HPDE6-E6E7 (cell line): ENCODE measurements around the gene PIK3CA.
"Not testable (repeated sequence)": the region's sequence is repeated elsewhere in the genome, so short reads cannot be mapped to it uniquely, and the experiment has no call there.

Experiments
- DNase-seq: peaks from one replicate; pipeline ENCODE4 v3.0.0; 2011; ENCODE audit warnings: missing footprints; ENCODE audit errors: extremely low spot score

Gene PIK3CA

DNA sequence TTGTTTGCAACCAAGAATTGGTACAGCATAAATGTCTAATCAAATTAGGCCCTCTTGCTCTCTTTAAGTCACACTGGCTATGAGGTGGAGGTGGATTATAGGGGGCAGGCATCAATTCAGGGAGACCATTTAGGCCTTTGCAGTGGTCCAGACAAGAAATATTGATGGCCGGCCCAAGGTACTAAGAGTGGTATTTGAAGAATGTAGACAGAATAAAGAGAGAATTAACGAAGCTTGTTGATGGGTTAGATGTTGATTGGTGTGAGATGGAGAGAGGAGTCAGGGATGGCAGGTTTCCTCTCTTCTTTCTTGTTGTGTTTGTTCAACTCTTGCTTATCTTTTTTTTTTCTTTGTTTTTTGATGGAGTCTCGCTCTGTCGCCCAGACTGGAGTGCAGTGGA is 48.5 kb downstream of the PIK3CA start:
- DNase-seq, result no peak

DNA sequence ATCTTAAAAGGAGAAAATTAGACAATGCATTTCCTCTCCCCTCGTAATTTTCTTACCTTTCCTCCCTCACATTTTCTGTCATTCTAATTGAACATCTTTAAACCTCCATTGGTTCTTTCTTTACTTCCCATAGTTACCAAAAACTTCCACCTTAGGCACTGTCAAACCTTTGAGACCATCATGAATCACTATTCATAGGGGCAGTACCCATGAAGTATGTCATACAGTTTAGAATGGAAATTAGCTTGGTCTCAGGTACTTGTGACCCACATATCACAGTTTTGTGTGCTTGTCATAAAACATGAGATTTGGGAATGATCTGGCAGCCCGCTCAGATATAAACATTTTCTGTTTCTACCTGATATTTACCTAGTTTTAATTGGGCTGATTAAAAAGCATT is 52.6 kb downstream of the PIK3CA start:
- DNase-seq, result no peak

DNA sequence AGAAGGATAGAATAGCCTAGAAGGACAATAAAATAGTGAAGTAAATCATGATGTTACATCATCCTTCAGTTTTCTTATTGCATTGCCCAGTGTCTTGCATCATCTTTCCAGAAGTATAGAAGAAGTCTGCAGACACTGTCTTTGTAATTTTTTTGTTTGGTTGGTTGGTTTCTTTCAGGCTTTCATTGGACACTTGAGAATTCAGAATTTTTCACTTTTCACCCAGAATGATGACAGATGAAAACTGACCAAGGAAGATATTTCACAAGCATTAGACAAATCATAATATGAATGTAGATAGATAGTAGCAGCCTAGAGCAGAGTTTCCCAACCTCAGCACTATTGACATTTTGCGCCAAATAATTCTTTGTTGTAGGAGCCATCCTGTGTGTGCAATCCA is 67.4 kb downstream of the PIK3CA start:
- DNase-seq, result not testable (repeated sequence)

DNA sequence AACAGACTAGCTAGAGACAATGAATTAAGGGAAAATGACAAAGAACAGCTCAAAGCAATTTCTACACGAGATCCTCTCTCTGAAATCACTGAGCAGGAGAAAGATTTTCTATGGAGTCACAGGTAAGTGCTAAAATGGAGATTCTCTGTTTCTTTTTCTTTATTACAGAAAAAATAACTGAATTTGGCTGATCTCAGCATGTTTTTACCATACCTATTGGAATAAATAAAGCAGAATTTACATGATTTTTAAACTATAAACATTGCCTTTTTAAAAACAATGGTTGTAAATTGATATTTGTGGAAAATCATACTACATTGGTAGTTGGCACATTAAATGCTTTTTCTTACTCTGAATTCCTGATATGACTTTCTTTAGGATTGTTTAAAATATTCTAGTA is 70.1 kb downstream of the PIK3CA start:
- not testable (repeated sequence) for DNase-seq

DNA sequence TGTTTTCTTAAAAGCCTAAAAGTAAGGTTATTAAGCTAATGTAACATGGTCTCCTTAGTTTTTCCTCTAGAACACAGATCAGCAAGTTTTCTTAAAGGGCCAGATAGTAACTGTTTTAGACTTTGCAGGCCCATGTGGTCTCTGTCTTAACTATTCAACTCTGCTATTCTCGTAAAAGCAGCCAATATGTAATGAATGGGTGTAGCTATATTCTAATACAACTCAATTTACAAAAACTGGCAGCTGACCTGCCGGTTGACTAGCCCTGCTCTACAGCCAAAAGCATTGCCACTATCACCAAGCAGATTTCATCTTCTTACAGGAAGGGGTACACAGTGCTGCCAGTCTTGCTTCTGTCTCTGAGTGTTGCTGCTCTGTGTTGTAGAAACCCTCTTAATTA is 75.4 kb downstream of the PIK3CA start:
- DNase-seq, result no peak

DNA sequence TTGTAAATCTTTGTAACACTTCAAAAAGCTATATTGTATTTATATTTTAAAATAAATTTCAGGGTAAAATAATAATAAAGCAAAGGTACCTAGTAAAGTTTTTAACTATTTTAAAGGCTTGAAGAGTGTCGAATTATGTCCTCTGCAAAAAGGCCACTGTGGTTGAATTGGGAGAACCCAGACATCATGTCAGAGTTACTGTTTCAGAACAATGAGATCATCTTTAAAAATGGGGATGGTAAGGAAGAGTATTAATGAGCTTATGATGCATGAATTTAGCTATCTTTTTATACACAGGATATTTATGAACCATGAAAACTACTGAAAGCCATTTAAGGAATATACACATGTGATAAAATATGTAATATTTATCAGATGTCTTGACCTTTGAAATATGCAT is 76.4 kb downstream of the PIK3CA start:
- DNase-seq, result no peak

DNA sequence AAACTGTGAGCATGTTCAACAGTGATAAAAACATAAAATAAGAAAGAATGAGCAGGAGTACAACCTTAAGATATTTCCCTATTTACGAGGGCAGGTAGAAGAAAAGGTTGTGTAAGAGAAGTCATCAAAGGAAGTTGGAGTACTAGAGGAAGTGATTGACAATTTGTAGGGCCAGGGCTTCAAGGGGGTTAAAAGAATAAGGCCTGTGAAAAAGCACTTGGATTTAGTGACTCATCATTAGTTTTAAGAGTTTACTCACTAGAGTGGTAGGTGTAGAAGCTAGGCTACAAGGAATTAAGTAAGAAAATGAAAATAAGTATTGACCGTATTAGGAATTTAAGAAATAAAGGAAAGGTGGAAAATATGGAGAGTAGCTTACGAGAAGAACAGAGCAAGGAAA is 79.2 kb downstream of the PIK3CA start:
- peak; percentile 22 for DNase-seq

DNA sequence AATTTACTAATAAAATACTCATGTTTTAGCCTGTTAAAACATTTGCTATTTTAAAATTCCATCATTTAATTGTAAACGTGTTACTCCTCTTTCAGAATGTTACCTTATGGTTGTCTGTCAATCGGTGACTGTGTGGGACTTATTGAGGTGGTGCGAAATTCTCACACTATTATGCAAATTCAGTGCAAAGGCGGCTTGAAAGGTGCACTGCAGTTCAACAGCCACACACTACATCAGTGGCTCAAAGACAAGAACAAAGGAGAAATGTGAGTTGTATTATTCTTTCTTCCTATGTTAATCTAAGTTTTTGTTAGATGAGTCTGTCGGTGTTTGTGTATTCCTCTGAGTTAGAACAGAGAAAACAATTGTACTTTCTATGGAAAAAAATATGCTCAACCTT is 81.0 kb downstream of the PIK3CA start:
- DNase-seq, result no peak

DNA sequence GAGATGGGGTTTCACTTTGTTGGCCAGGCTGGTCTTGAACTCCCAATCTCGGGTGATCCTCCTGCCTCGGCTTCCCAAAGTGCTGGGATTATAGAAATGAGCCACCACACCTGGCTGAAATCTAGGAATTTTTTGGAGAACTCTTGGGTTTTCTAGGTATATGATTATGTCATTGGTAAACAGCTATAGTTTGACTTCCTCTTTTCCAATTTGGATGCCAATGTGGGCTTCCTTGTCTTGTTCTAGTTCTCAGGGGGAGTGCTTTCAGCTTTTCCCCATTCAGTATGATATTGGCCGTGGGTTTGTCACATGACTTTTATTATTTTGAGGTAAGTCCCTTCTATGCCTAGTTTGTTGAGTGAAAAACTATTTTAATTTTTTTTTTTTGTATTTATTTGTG is 84.9 kb downstream of the PIK3CA start:
- no peak for DNase-seq

DNA sequence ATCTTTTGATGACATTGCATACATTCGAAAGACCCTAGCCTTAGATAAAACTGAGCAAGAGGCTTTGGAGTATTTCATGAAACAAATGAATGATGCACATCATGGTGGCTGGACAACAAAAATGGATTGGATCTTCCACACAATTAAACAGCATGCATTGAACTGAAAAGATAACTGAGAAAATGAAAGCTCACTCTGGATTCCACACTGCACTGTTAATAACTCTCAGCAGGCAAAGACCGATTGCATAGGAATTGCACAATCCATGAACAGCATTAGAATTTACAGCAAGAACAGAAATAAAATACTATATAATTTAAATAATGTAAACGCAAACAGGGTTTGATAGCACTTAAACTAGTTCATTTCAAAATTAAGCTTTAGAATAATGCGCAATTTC is 86.0 kb downstream of the PIK3CA start:
- no peak for DNase-seq

DNA sequence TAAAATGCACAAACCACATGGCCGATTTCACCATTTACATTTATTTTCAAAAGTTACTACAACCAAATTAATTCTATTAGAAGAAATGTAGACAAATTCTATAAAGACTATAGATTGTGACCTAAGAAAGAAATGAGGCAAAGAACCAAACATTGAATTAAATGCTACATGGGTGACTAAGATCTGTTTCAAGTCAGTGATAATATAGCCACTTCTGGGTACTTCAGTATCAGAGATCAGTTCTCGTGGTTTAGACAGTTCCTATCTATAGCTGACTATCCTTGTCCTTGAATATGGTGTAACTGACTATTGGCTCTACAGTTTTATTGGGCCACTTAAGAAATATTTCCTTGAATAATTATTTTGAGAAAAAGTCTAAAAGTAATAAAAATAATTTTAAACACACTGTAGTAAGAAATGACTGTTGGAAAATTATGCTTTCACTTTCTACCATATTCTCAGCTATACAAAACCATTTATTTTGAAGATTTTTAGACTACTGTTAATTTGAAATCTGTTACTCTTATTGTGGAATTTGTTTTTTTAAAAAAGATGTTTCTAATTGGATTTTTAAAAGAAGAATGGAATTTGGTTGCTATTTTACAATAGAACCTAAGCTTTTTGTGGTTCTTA is 88.6 kb downstream of the PIK3CA start:
- no peak for DNase-seq

DNA sequence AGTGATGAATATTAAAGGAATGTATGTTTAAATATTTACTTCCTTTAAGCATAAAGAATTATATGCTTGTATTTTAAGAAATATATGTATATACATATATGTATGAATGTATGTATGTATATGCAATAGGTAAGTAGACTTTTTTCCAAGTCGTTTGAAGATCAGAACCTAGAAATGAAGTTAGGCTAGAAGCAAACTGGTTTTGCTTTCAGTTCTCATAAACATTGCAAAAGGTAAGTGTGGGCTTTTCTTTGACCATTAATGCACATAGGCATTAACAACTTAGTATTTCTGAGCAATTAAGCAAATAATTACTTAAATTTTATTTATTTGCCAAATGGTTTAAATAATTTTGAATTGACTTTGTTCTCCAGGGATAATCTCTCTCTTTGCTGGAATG is 92.1 kb downstream of the PIK3CA start:
- not testable (repeated sequence) for DNase-seq

DNA sequence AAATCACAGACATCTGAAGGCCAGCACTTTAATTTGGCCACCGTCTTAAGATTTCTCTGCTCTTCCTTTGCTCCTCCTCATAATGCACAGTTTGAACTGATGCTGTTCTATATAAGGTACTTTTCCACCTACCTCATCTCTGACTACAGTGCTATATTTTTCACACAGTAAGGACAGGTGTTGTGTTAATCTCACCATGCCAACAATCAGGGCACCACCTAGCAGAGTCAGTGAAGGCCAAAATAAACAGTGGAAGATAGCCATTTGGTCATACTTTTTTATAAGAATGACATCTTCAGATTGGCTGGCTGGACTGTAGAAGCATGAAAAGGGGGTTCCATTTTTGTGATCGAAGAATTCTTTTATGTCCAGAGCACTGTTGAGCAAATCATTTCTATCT is 94.7 kb downstream of the PIK3CA start:
- DNase-seq, result not testable (repeated sequence)

DNA sequence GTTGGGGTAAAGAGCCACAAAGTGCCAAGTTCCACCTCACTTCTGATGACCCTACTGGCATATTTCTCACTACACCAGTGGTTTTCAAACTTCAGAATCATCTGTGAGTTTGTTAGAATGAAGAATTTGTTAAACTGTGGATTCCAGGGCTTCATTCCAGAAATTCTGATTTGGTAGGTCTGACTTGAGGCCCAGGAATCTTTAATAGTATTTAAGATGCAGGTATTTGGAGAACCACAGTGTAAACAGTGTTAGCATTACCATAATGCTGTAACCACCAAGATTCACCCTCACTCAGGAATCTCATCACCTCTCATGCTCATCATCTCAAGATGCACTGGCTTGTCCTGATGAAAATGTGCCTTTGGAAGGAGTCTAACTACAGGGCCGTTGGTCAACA is 96.7 kb downstream of the PIK3CA start:
- DNase-seq, result no peak

DNA sequence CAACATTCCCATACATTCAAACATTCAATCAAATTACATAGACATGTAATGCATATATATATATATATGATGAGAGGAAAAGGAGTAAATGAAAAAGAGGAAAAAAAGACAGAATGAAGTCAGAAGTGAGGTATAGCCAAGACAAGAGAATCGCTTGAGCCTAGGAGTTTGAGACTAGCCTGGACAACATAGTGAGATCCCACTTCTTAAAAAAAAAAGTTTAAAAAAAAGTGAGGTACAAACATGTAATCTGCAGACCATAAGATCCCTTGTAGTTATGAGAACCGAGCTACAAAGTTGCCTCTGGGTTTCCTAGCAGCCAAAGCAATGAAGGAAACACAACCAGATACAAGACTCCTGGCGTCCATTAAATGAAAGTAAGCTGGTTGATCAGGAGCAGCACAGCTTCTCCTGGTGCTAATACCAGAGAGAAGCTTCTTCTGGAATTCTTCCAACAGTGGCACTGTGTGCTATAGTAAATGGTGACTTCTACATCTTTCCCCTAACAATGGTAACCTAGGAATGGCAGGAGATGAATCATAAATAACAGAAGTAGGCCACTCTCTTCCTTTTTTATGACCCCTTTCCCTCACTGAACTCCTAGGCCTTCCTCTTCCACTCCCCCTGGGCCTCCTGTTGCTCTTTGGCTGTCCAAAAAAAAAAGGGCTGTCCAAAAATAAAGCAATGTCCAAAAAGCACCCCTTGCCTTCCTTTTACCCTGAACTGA is 99.3 kb downstream of the PIK3CA start:
- no peak for DNase-seq

DNA sequence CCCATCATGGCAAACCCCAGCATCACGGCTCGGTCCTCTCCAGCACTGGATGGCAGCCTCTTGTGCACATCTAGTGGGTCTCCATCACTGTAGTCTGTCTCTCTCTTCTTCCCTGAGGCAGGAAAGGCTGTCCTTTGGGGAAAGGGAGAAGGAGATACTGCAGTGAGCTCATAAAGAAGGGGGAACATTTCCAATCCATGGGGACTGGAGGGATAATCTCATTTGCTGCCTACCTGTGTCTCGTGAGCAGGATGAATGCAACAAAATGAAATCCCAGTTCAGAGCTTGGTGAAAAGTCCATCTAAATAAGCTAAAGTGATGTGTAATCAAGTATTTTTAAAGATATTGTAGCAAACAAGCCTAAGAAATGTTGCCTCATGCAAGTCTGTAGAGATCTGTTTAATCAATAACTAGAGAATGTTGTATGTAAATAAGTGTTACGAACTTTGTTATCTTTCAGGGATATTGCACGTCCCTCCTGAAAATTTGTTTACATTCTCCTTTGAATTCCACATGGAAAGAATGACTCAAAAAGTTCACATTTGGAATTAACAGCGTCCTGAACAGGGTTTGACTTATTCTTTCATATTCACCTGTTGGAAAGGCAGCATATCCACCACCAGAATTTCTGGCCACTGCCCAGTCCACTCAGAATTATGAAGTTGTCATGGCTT is 102.8 kb downstream of the PIK3CA start, which contains the start of gene KCNMB3:
Gene KCNMB3 (minus strand): TSS at position 312 of the 674 bp plus-strand sequence. CDS start 124 bp downstream, at position 188.
- DNase-seq, result no peak

DNA sequence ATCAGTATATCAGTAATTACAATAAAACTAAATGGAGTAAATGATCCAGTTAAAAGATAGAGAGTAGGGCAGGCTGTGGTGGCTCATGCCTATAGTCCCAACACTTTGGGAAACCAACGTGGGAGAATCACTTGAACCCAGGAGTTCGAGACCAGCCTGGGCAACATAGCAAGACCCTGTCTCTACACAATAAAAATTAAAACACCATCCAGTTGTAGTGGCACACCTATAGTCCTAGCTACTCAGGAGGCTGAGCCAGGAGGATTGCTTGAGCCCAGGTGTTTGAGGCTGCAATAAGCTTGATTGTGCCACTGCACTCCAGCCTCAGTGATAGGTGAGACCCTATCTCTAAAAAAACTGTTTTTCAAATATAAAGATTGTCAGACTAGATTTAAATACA is 108.7 kb downstream of the PIK3CA start:
- DNase-seq, result no peak

DNA sequence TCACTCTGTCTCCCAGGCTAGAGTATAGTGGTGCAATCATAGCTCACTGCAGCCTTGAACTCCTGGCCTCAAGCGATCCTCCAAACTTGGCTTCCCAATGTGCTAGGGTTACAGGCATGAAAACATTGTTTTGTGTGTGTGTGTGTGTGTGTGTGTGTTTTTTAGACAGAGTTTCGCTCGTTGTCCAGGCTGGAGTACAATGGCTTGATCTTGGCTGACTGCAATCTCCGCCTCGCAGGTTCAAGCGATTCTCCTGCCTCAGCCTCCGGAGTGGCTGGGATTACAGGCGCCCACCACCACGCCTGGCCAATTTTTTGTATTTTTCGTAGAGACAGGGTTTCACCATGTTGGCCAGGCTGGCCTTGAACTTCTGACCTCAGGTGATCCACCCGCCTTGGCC is 109.6 kb downstream of the PIK3CA start:
- not testable (repeated sequence) for DNase-seq

DNA sequence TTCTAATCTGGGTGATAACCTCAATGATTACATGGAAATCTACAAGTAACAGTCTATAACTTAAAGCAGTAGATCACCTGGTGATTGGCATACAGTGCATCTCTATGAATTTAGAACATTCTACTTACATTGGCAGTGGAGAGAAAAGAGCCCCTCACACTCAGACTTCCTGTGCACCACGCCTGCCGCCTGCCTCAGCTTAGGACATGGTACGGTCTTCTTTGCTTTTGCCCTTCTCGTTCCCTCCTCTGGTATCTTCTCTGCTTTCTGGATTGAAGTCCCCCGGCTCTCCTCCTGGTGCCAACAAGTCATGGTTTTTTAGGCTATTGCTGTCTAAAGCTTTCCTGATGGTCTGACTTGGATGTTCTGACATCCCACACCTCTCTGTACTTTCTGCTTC is 110.7 kb downstream of the PIK3CA start:
- DNase-seq, result no peak

DNA sequence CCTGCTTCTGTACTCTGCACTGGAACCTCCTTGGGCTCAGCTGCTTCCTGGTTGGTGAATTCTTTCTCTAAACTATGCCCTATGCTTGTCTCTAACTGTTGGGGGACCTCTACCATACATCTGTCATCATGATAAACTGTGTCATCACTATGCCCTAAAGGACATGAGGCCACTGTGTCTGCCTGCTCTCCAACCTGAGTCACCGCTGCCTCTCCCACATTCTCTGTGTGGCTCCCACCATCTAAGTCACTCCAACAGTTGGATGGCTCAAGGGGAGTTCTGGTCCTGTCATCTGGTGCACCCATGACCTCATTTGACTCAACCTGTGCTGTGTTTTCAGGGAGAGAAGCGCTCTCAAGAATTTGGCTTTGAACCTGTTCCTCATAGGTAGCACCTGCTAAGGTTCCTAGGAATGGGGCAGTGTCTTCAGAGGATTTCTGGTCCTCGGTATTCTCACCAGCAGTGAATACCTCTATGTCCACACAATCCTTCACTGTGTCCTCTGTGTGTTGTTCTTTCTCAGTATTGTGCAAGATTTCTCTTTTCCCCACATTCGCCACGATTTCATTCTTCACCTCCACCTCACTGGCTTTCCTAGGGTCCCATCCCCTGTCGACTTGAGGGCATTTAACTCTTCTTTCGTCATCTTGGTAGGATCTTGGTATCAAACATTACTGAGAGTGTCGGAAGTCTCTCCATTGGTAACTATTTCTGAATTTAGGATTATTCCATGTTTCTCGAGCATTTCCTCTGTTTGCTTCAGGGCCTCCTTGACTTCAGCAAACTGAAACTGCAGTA is 112.0 kb downstream of the PIK3CA start:
- DNase-seq, result not testable (repeated sequence)

DNA sequence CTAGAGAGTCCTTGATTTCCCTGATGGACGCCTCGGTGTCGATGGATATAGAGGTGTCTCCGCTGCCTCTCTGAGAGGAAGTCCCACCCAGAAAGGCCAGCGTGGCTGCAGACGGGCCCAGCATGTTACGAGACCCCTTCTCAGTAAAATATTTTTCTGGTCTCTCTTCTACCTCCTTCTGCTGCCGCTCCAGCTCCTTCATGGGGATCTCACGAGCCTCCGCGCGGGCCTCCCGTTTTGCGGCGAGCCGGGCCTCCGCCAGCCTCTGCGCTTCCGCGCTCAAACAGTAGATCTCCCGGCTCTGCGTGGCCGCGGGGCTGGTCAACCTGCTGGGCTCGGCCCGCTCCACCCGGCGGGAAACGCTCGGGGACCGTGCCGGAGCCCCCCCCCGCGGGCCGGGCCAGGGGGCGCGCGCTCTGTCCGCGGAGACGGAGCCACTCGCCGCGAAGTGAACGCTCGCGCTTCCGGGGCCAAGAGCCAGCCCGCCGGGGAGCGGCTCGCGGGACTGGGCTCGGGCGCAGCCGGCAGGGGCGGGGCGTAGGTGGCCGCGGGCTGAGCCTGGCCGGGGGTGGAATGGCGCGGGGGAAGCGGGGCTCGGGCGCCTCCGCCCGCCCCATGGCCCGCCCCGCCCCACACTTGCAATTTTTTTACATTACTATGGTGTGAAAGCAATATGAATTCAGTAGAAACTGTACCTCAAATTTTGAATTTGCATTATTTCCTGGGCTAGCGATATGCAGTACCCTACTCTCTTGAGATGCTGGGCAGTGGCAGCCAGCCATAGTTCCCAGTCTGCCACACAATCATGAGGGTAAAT is 113.0 kb downstream of the PIK3CA start:
- peak; percentile 64 for DNase-seq
